ENCODE results near the gene MT1E.

Gene MT1E

DNA sequence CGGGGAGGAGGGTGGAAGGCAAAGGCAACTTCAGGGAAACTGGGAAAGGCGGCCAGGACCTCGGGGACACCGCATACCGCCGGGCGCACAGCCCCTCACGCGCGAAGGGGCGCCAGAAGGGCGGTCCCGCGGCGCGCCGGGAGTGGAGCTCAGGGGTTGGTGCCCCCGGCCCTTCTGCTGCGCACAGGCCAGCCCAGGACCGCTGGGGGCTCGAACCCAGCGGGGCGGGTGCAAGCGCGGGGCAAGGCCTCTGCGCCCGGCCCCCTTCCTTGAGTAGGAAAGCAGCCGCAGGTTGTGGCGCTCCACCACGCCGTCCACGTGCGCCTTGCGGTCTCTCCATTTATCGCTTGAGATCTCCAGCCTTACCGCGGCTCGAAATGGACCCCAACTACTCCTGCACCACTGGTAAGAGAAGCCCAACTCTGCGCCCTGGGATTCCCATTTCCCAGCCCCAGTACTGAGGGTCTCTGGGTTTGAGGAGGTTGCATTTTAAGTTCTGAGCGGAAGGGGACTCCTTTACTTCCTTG lies 9.9 kb downstream of the MT1E start:
- TF ChIP-seq, protein P1, sequence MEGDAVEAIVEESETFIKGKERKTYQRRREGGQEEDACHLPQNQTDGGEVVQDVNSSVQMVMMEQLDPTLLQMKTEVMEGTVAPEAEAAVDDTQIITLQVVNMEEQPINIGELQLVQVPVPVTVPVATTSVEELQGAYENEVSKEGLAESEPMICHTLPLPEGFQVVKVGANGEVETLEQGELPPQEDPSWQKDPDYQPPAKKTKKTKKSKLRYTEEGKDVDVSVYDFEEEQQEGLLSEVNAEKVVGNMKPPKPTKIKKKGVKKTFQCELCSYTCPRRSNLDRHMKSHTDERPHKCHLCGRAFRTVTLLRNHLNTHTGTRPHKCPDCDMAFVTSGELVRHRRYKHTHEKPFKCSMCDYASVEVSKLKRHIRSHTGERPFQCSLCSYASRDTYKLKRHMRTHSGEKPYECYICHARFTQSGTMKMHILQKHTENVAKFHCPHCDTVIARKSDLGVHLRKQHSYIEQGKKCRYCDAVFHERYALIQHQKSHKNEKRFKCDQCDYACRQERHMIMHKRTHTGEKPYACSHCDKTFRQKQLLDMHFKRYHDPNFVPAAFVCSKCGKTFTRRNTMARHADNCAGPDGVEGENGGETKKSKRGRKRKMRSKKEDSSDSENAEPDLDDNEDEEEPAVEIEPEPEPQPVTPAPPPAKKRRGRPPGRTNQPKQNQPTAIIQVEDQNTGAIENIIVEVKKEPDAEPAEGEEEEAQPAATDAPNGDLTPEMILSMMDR (IDR thresholded peaks at IDR 0.05; ENCODE audit: extremely low read depth, missing control alignments), result no peak
- DNase-seq (ENCODE audit: low spot score), result no peak

DNA sequence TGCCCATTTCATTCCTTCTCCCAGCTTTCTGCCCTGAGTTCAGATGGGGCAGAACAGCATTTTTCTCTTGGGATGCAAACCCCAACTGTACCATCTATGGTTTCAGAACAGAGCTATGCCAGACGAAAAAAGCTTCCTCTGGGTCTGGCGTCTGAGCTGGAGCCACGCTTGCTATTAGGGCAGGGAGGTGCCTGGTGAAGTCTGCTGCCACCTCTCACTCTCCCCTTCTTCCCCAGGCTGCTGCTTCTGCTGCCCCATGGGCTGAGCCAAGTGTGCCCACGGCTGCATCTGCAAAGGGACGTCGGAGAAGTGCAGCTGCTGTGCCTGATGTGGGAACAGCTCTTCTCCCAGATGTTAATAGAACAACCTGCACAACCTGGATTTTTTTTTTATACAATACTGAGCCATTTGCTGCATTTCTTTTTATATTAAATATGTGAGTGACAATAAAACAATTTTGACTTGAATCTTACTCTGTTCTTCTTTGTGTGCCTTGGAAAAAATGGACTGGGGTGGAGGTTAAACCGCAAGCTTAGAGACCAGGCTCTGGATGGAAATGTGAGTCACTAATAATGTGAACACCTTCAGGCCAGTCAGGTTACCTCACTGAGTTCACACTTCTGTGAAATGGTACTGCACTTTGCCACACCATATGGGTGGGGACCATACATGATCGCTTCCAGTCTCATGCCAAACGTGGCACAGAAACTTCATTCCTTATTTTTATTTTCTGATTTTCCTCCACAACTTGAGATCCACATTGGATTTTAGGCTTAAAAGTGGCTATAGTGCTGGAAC lies 11.2 kb downstream of the MT1E start:
- DNase-seq (ENCODE audit: low spot score), result no peak
- TF ChIP-seq, protein P1 (IDR thresholded peaks at IDR 0.05; ENCODE audit: extremely low read depth, missing control alignments), result no peak

DNA sequence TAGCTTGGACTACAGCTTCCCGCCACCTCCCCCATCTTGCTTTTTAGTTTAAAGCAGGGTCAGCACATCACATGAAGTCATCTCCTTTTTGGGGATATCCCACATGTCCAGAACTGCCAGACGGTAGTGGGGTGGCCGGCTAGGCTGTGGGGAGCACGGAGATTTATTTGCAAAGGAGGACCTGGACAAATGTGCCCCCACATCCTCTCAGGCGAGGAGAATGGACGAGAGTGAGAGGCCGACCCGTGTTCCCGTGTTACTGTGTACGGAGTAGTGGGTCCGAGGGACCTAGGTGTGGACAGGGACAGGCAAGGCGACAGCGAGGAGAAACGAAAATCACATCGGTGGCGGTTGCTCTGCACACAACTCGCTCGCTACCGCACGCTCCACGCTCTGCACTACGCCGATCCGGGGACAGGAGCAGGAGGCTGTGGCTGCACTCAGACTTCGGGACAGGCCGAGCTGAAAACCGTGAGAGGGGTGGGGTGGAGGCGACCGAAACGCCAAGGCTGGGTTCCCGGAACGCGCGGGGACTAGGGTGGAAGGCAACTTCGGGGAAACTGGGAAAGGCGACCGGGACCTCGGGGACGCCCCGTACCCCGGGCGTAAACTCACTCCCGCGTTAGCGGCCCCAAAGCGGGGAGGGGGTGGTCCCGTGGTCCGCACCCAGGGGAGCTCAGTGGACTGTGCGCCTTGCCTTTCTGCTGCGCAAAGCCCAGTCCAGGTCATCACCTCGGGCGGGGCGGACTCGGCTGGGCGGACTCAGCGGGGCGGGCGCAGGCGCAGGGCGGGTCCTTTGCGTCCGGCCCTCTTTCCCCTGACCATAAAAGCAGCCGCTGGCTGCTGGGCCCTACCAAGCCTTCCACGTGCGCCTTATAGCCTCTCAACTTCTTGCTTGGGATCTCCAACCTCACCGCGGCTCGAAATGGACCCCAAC lies 12.5 kb downstream of the MT1E start, which contains the start of gene MT1A:
Gene MT1A (plus strand): TSS at position 853 of the 937 bp plus-strand sequence. CDS start 73 bp downstream, at position 926.
- DNase-seq (ENCODE audit: low spot score), result no peak
- TF ChIP-seq, protein P1 (IDR thresholded peaks at IDR 0.05; ENCODE audit: extremely low read depth, missing control alignments), result no peak

DNA sequence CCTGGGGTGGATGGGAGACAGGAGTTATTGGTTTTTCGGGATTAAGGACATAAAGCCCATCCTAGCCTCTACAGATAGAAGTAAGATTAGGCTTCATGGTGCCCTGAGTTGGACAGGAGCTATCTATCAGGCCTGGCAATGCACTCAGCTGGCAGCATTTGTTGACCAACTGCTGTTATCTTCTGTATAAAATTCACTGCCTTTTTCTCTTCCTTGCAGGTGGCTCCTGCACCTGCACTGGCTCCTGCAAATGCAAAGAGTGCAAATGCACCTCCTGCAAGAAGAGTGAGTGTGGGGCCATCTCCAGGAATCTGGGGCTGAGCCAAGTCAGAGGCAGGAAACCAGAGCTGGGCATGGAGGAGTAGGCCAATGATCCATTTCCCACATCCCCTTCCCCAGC lies 13.5 kb downstream of the MT1E start:
- TF ChIP-seq, protein P1 (IDR thresholded peaks at IDR 0.05; ENCODE audit: extremely low read depth, missing control alignments), result no peak
- DNase-seq (ENCODE audit: low spot score), result no peak

DNA sequence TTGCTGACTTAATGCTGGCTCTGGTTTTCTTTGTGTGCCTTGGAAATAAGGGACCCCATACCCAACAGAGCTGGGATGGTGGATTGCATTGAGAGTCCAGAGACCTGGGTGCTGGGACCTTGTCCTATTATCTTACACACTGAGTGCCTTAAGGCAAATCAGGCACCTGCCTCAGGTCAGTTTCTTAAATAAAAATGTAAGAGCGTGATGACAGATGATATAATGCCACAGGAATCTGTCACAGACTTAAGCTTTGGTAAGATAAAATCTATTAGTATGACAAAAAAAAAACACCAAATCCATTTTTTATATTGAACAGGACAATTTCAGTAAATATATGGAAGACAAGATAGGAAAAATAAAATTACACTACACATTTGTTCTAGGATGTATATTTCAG lies 14.5 kb downstream of the MT1E start:
- TF ChIP-seq, protein P1 (IDR thresholded peaks at IDR 0.05; ENCODE audit: extremely low read depth, missing control alignments), result no peak
- no peak for DNase-seq (ENCODE audit: low spot score)

DNA sequence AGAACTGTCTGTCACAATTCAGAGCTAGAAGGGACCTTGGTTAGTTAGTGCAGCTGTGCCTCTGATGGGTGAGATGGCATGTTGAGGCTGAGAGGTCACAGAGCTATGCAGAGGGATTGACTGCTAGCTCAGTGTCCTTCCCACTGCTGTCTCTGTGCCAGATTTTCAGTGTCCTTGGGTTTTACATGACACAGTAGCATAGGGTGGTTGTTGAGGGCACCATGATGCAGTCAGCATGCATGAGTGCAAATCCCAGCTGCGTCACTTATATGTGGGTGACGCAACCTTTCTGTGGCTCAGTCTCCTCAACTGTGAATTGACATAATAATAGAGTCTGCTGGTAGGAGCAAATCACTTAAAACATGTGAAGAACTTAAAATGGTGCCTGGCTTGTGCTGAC lies 15.6 kb downstream of the MT1E start:
- TF ChIP-seq, protein P1 (IDR thresholded peaks at IDR 0.05; ENCODE audit: extremely low read depth, missing control alignments), result no peak
- no peak for DNase-seq (ENCODE audit: low spot score)

All from GM20000 (cell line).